Measurements from ENCODE around the gene SNX7. TPM values are rescaled to one million over a fixed set of nuclear protein-coding genes. Genes with fewer than 3 reads are reported as not detected.
A peak's percentile ranks its signal among the peaks of the same experiment; 100 is the strongest.

SNX7 gene
- total and polyA plus RNA-seq, 7 experiments from 2014 or later, result 0.19 to 1.3 (median 0.24) TPM; not detected in 4

DNA sequence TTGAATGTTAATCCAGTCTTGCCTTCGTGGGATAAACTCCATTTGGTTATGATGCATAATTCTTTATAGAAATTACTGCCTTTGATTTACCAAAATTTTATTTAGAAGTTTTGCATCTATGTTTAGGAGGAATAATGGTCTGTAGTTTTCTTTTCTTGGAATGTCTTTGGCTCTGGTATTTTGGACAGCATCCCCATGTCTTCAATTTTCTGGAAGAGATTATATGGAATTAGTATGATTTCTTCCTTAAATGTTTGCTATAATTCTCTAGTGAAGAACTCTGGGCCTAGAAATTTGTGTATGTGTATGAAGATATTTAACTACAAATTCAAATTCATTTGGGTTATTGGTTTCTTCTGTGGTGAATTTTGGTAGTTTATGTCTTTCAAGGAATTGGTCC, 92.7 kb downstream of the SNX7 start:
- H3K9me3 ChIP-seq (ENCODE audit: control insufficient read depth in 2 of 3, low read length in 3 of 3), result no peaks in the 10 kb centered on the region
- ChIA-PET POLR2A (no interaction called here), CTCF (no interaction called here)
- H3K4me1 ChIP-seq (ENCODE audit: control insufficient read depth in 2 of 2, insufficient read depth in 2 of 2, low read length in 2 of 2), result no peaks in the 10 kb centered on the region
- Mint-ChIP-seq H3K4me3 (no peak overlapping the region), H3K27me3 (peaks cover 0 to 10% (median 0%) of the 10 kb centered on the region in 5 donors), H3K27ac (no peak overlapping the region), H3K4me1 (peaks cover 0 to 5% (median 0%) of the 10 kb centered on the region in 7 donors), H3K9me3 (no peaks in the 10 kb centered on the region), H3K36me3 (no peaks in the 10 kb centered on the region)
- intact Hi-C loops (cut with micrococcal nuclease), result no loop called here
- H3K4me3 ChIP-seq (ENCODE audit: low read length), result no peak overlapping the region
- no peak for DNase-seq
- ATAC-seq, result no peak
- no peak overlapping the region for H3K27ac ChIP-seq (ENCODE audit: low read depth, low read length)
- H3K27me3 ChIP-seq (ENCODE audit: control insufficient read depth in 2 of 2, insufficient read depth in 2 of 2, low read length in 2 of 2), result no peaks in the 10 kb centered on the region
- no peaks in the 10 kb centered on the region for H3K36me3 ChIP-seq (ENCODE audit: control insufficient read depth in 2 of 3, insufficient read depth in 3 of 3, low read length in 3 of 3)

DNA sequence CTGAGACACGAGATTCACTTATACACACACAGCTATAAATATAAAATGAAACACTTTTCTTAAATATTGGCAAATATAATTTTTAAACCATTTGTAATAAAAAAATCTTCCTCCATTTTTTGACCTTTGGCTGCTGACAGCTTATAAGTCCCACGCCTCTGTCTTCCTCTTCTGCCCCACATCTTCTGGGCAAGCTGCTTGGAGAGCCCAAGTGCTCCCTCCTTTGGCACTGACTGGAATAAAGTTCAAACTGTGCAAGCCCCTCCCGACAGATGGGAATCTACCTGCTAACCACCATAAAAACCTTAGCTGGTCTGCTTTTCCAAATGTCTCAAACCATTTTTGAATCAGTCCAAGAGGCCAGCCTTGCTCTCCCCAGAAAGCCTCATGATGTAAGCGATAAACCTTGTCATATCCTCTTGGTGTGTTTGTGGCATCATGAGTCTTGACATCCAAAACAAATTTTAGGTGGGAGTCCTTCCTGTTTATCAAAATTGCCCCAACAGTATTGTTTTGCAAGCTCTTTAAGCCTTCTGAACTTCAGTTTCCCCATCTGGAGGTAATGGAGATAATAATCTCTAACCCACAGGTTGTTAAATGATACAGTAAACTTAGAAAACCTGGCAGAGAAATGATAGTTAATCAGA, 99.8 kb downstream of the SNX7 start:
- no peaks in the 10 kb centered on the region for H3K9me3 Mint-ChIP-seq
- no peaks in the 10 kb centered on the region for H3K36me3 ChIP-seq (ENCODE audit: control insufficient read depth in 2 of 3, insufficient read depth in 3 of 3, low read length in 3 of 3)
- CTCF ChIA-PET, result no interaction called here
- H3K9me3 ChIP-seq (ENCODE audit: control insufficient read depth in 2 of 3, low read length in 3 of 3), result no peaks in the 10 kb centered on the region
- no peak overlapping the region for H3K27ac ChIP-seq (ENCODE audit: low read depth, low read length)
- intact Hi-C loops (cut with micrococcal nuclease), result no loop called here
- no peak overlapping the region for H3K4me3 Mint-ChIP-seq
- DNase-seq (no peak), ATAC-seq (no peak)
- no peaks in the 10 kb centered on the region for H3K4me1 ChIP-seq (ENCODE audit: control insufficient read depth in 2 of 2, insufficient read depth in 2 of 2, low read length in 2 of 2)
- H3K4me1 Mint-ChIP-seq, result peaks cover 0 to 10% (median 0%) of the 10 kb centered on the region in 7 donors
- no peaks in the 10 kb centered on the region for H3K27me3 ChIP-seq (ENCODE audit: control insufficient read depth in 2 of 2, insufficient read depth in 2 of 2, low read length in 2 of 2)
- peaks cover 0 to 4% (median 0%) of the 10 kb centered on the region in 5 donors for H3K27me3 Mint-ChIP-seq
- H3K36me3 Mint-ChIP-seq, result no peaks in the 10 kb centered on the region
- no peak overlapping the region for H3K4me3 ChIP-seq (ENCODE audit: low read length)
- H3K27ac Mint-ChIP-seq, result no peak overlapping the region
- POLR2A ChIA-PET, result no interaction called here

DNA sequence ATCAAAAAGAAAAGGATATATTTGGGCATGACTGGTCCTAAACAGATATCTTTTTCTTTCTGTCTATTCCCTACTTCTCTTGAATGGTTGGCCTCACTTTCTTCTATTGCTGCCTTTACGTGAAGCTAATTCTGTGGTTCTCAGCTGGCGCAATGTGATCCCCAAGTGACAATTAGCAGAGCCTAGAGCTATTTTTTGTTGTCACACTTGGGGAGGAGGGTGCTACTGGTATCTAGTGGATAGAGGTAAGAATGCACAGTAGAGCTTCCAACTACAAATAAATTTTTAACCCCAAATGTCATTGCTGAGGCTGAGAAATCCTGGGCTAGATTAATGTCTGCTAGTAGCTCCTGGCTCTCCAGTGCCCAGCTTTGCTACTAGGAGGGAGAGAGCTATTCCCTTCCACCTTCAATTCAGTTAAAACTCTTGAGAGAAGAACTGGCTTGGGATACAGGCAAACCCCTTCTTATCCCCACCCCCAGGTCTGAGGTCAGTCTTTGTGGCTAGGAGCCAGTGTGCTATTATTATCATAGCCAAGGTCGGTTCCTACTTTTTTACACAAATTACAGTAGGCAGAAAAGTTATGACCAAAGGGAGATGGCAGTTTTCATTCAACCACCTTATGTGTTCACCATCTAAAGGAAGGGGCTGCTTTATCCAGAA, 102.1 kb downstream of the SNX7 start:
- Histone ChIP-seq H3K4me3 (ENCODE audit: low read length) (no peak overlapping the region), H3K36me3 (ENCODE audit: control insufficient read depth in 2 of 3, insufficient read depth in 3 of 3, low read length in 3 of 3) (no peaks in the 10 kb centered on the region), H3K27me3 (ENCODE audit: control insufficient read depth in 2 of 2, insufficient read depth in 2 of 2, low read length in 2 of 2) (no peaks in the 10 kb centered on the region), H3K9me3 (ENCODE audit: control insufficient read depth in 2 of 3, low read length in 3 of 3) (no peaks in the 10 kb centered on the region), H3K27ac (ENCODE audit: low read depth, low read length) (no peak overlapping the region), H3K4me1 (ENCODE audit: control insufficient read depth in 2 of 2, insufficient read depth in 2 of 2, low read length in 2 of 2) (no peaks in the 10 kb centered on the region)
- intact Hi-C loops (cut with micrococcal nuclease), result no loop called here
- POLR2A ChIA-PET, result no interaction called here
- no peak for DNase-seq
- H3K27me3 Mint-ChIP-seq, result no peaks in the 10 kb centered on the region
- ATAC-seq, result no peak
- no peak overlapping the region for H3K27ac Mint-ChIP-seq
- CTCF ChIA-PET, result interaction anchor here (0.5 kb wide), 1 partner anchor 51 kb away, joined by 3 read pairs; no protein-coding TSS in a partner anchor
- H3K36me3 Mint-ChIP-seq, result no peaks in the 10 kb centered on the region
- H3K9me3 Mint-ChIP-seq, result no peaks in the 10 kb centered on the region
- peaks cover 0 to 10% (median 0%) of the 10 kb centered on the region in 7 donors for H3K4me1 Mint-ChIP-seq
- H3K4me3 Mint-ChIP-seq, result no peak overlapping the region

DNA sequence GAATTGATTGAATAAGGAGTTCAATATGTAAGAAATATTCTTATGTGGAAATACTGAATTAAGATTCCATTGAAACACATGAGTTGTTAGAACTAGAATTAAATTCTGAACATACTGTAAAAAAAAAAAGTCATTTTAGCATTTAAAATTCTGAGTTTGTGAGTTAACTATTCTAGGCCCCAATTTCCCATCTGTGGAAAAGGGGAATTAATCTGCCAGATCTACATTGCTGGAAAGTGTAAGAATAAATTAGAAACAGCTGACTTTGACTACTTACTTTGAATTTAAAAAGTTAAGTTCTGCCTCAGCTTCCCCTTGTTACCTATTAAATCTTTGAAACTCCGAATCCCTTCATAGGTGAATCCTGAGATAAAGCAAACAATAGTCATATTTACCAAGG, 103.0 kb downstream of the SNX7 start:
- Mint-ChIP-seq H3K9me3 (no peaks in the 10 kb centered on the region), H3K4me3 (no peak overlapping the region)

DNA sequence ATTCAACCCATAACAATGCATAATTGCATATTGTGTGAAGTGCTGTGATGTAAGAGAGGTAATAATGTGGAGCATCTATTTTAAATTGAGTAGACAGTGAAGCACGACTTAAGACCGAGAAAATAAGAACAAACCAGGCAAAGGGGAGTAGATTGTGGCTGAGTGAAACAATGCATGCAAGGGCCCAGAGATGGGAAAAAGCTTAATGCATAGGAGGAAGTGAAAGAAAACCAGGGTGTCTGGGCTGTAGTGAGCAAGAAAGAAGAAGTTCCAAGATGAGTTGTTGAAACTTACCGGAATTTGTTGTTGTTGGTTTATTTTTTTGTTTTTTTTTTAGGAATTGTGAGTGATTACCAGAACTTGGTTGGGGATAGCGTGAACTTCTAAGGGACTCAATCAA, 104.7 kb downstream of the SNX7 start:
- Mint-ChIP-seq H3K9me3 (no peaks in the 10 kb centered on the region), H3K27ac (no peak overlapping the region), H3K36me3 (no peaks in the 10 kb centered on the region), H3K27me3 (peaks cover 0 to 7% (median 0%) of the 10 kb centered on the region in 5 donors), H3K4me1 (peaks cover 0 to 10% (median 0%) of the 10 kb centered on the region in 7 donors), H3K4me3 (no peak overlapping the region)
- no peak for DNase-seq
- POLR2A ChIA-PET, result no interaction called here
- H3K4me1 ChIP-seq (ENCODE audit: control insufficient read depth in 2 of 2, insufficient read depth in 2 of 2, low read length in 2 of 2), result no peaks in the 10 kb centered on the region
- H3K27me3 ChIP-seq (ENCODE audit: control insufficient read depth in 2 of 2, insufficient read depth in 2 of 2, low read length in 2 of 2), result peaks cover 0 to 4% of the 10 kb centered on the region in 2 donors
- intact Hi-C loops (cut with micrococcal nuclease), result no loop called here
- CTCF ChIA-PET, result no interaction called here
- no peaks in the 10 kb centered on the region for H3K9me3 ChIP-seq (ENCODE audit: control insufficient read depth in 2 of 3, low read length in 3 of 3)
- peak; percentile 64 for ATAC-seq
- no peak overlapping the region for H3K4me3 ChIP-seq (ENCODE audit: low read length)
- H3K36me3 ChIP-seq (ENCODE audit: control insufficient read depth in 2 of 3, insufficient read depth in 3 of 3, low read length in 3 of 3), result no peaks in the 10 kb centered on the region
- H3K27ac ChIP-seq (ENCODE audit: low read depth, low read length), result no peak overlapping the region

More for the DNA sequence above, 103.0 kb downstream of the SNX7 start:
- Histone ChIP-seq H3K27ac (ENCODE audit: low read depth, low read length) (no peak overlapping the region), H3K4me1 (ENCODE audit: control insufficient read depth in 2 of 2, insufficient read depth in 2 of 2, low read length in 2 of 2) (no peaks in the 10 kb centered on the region), H3K9me3 (ENCODE audit: control insufficient read depth in 2 of 3, low read length in 3 of 3) (no peaks in the 10 kb centered on the region), H3K27me3 (ENCODE audit: control insufficient read depth in 2 of 2, insufficient read depth in 2 of 2, low read length in 2 of 2) (no peaks in the 10 kb centered on the region), H3K4me3 (ENCODE audit: low read length) (no peak overlapping the region), H3K36me3 (ENCODE audit: control insufficient read depth in 2 of 3, insufficient read depth in 3 of 3, low read length in 3 of 3) (no peaks in the 10 kb centered on the region)
- CTCF ChIA-PET, result no interaction called here
- Mint-ChIP-seq H3K36me3 (no peaks in the 10 kb centered on the region), H3K27me3 (no peaks in the 10 kb centered on the region), H3K27ac (no peak overlapping the region), H3K4me1 (peaks cover 0 to 10% (median 0%) of the 10 kb centered on the region in 7 donors)
- ATAC-seq (no peak), DNase-seq (no peak)
- POLR2A ChIA-PET, result no interaction called here
- intact Hi-C loops (cut with micrococcal nuclease), result no loop called here

DNA sequence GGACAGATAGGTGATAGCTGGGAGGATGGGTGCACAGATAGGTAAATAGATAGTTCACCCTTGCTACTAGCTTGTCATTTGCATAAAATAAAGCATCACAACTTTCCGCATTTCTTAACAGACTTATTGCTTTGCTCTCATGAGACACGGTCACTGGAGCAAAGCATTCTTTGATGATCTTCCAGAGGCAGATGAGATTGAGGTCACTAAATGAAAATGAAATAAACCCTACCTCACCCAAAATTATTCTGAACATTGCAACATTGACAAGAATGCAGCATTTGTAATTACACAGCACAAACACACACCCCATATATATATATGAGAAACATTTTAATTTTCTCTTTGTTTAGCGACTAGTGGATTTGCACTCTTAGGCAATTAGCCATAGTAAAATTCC, 107.6 kb downstream of the SNX7 start:
- H3K9me3 Mint-ChIP-seq, result peaks cover 0 to 2% (median 0%) of the 10 kb centered on the region in 11 donors
- POLR2A ChIA-PET, result no interaction called here
- H3K36me3 Mint-ChIP-seq, result no peaks in the 10 kb centered on the region

DNA sequence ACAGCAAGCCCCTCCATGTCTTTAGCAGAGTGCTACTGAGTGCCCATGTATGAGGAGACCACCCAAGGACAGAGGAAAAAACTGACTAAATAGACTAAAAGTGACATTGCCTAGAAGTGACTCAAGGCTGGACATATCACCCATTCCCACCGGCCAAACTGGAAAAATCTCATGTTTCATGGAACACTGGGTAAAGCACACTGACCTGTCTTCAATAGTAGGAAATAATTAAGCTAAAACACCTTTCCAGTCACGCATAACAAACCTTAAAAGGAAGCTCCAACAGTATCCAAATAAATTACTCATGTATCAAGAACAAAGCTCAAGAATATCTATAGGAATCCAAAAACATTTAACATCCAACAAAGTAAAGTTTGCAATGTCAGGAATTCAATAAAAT, 120.4 kb downstream of the SNX7 start:
- H3K9me3 ChIP-seq (ENCODE audit: control insufficient read depth in 2 of 3, low read length in 3 of 3), result no peaks in the 10 kb centered on the region
- H3K4me3 ChIP-seq (ENCODE audit: low read length), result no peak overlapping the region
- ChIA-PET CTCF (interaction anchor here (0.6 kb wide), 1 partner anchor 479 kb away, joined by 3 read pairs; no protein-coding TSS in a partner anchor), POLR2A (no interaction called here)
- peaks cover 0 to 14% (median 4%) of the 10 kb centered on the region in 5 donors for H3K27me3 Mint-ChIP-seq
- H3K4me3 Mint-ChIP-seq, result no peak overlapping the region
- no peak overlapping the region for H3K27ac Mint-ChIP-seq
- no peak for DNase-seq
- H3K4me1 Mint-ChIP-seq, result no peaks in the 10 kb centered on the region
- peaks cover 9 to 32% (median 16%) of the 10 kb centered on the region in 11 donors for H3K9me3 Mint-ChIP-seq
- ATAC-seq, result no peak
- H3K4me1 ChIP-seq (ENCODE audit: control insufficient read depth in 2 of 2, insufficient read depth in 2 of 2, low read length in 2 of 2), result no peaks in the 10 kb centered on the region
- H3K27ac ChIP-seq (ENCODE audit: low read depth, low read length), result no peak overlapping the region
- H3K36me3 ChIP-seq (ENCODE audit: control insufficient read depth in 2 of 3, insufficient read depth in 3 of 3, low read length in 3 of 3), result no peaks in the 10 kb centered on the region
- intact Hi-C loops (cut with micrococcal nuclease), result no loop called here
- H3K27me3 ChIP-seq (ENCODE audit: control insufficient read depth in 2 of 2, insufficient read depth in 2 of 2, low read length in 2 of 2), result no peaks in the 10 kb centered on the region
- peaks cover 0 to 9% (median 6%) of the 10 kb centered on the region in 5 donors for H3K36me3 Mint-ChIP-seq

More for the DNA sequence above, 107.6 kb downstream of the SNX7 start:
- DNase-seq (no peak), ATAC-seq (no peak)
- peaks cover 0 to 4% of the 10 kb centered on the region in 2 donors for H3K27me3 ChIP-seq (ENCODE audit: control insufficient read depth in 2 of 2, insufficient read depth in 2 of 2, low read length in 2 of 2)
- intact Hi-C loops (cut with micrococcal nuclease), result no loop called here
- H3K36me3 ChIP-seq (ENCODE audit: control insufficient read depth in 2 of 3, insufficient read depth in 3 of 3, low read length in 3 of 3), result no peaks in the 10 kb centered on the region
- H3K27me3 Mint-ChIP-seq, result peaks cover 0 to 17% (median 1%) of the 10 kb centered on the region in 5 donors
- peaks cover 0 to 5% (median 0%) of the 10 kb centered on the region in 7 donors for H3K4me1 Mint-ChIP-seq
- H3K4me3 Mint-ChIP-seq, result no peak overlapping the region
- H3K4me1 ChIP-seq (ENCODE audit: control insufficient read depth in 2 of 2, insufficient read depth in 2 of 2, low read length in 2 of 2), result no peaks in the 10 kb centered on the region
- no peak overlapping the region for H3K27ac ChIP-seq (ENCODE audit: low read depth, low read length)
- H3K27ac Mint-ChIP-seq, result no peak overlapping the region
- CTCF ChIA-PET, result no interaction called here
- no peak overlapping the region for H3K4me3 ChIP-seq (ENCODE audit: low read length)
- no peaks in the 10 kb centered on the region for H3K9me3 ChIP-seq (ENCODE audit: control insufficient read depth in 2 of 3, low read length in 3 of 3)

Measured in naive thymus-derived CD4-positive, alpha-beta T cell (primary cell).